ENCODE data around the gene CCNJL.
"Not testable (repeated sequence)": the region's sequence is repeated elsewhere in the genome, so short reads cannot be mapped to it uniquely, and the experiment has no call there.

Gene CCNJL

DNA sequence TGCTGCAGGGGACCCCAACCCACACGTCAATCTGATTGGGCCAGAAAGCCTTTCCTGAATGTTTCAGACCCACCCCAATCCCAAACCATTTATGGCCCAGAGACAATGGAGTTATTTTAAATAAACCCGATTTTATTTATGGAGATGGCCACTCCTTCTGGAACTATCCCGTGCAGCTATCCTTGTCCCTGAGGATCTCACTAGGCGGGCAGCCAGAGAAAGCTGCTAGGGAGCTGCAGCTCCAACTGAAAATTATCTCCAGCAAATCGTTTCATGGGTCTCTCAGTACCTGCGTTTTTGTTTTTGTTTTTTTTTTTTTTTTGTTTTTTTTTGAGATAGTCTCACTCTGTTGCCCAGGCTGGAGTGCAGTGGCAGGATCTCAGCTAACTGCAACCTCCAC, 35.1 kb upstream of the CCNJL start:
- no peak for TF ChIP-seq ZFX (IDR thresholded peaks at IDR 0.05; ENCODE audit: borderline replicate concordance)
- TF ChIP-seq, protein P1, sequence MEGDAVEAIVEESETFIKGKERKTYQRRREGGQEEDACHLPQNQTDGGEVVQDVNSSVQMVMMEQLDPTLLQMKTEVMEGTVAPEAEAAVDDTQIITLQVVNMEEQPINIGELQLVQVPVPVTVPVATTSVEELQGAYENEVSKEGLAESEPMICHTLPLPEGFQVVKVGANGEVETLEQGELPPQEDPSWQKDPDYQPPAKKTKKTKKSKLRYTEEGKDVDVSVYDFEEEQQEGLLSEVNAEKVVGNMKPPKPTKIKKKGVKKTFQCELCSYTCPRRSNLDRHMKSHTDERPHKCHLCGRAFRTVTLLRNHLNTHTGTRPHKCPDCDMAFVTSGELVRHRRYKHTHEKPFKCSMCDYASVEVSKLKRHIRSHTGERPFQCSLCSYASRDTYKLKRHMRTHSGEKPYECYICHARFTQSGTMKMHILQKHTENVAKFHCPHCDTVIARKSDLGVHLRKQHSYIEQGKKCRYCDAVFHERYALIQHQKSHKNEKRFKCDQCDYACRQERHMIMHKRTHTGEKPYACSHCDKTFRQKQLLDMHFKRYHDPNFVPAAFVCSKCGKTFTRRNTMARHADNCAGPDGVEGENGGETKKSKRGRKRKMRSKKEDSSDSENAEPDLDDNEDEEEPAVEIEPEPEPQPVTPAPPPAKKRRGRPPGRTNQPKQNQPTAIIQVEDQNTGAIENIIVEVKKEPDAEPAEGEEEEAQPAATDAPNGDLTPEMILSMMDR (IDR thresholded peaks at IDR 0.05) = no peak
- no peak overlapping the region for H3K27ac ChIP-seq

DNA sequence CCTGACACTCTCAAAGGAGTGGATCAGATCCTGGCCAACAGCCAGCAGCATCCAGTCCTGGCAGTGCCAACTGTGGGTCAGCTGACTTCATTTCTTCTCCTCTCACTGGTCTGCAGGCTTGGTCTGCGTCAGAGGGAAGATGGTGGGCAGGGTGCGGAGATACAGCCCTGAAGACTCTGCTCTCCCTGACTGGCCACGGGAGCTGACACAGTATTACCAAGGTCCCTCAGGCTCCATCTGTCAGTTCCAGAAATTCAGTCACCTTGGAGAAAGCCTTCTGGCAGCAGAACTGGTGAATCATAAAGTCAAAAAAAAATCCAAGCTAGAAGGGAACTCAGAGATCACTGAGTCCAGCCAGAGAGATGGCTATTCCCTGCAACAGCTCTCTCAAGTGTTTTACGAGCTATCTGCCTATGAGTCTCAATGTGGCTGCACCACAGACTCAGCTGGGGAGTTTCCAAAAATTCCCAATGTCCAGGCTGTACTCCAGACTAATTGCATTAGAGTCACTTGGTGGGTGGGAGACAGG, 30.1 kb upstream of the CCNJL start:
- no peak overlapping the region for H3K27ac ChIP-seq
- TF ChIP-seq ZFX (IDR thresholded peaks at IDR 0.05; ENCODE audit: borderline replicate concordance) = no peak
- TF ChIP-seq, protein P1 (IDR thresholded peaks at IDR 0.05) = no peak

DNA sequence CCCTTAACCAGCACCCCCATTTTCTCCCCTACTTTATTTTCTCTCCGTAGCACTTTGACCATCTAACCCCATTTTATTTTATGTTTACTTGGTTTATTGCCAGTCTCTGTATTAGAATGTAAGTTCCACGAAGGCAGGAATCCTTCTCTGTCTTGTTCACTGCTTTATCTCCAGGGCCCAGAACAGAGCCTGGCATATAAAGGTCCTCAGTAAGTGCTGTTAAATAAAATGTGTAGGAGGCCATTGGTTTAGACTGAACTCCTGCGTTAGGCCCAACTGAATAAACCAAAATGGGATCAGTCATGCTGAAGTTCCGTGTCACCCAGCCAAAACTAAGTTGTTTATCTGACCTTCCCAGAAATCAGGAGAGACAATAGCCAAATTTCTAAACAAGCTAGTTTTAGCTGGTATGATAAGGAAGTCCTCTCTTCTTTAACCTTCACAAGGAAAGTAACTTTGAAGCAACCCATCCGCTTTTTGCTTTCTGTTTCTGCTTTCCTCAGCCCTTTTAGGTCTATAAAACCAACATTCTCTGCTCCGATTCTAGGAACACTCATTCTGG, 29.0 kb upstream of the CCNJL start:
- no peak for TF ChIP-seq ZFX (IDR thresholded peaks at IDR 0.05; ENCODE audit: borderline replicate concordance)
- TF ChIP-seq, protein P1 (IDR thresholded peaks at IDR 0.05) = no peak
- no peak overlapping the region for H3K27ac ChIP-seq

DNA sequence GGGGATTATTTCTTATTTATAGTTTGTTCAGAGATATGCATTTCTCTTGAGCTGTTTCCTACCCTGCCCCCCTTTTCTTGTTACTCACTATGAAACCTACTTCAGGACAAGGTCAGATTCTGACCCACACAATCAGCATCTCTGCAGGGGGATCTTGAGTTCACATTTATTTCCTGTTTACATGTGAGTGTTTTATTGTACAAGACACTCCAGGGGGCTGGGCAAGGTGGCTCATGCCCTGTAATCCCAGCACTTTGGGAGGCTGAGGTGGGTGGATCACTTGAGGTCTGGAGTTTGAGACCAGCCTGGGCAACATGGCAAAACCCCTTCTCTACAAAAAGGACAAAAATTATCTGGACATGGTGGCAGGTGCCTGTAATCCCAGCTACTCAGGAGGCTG, 28.1 kb upstream of the CCNJL start:
- H3K27ac ChIP-seq = not testable (repeated sequence)

DNA sequence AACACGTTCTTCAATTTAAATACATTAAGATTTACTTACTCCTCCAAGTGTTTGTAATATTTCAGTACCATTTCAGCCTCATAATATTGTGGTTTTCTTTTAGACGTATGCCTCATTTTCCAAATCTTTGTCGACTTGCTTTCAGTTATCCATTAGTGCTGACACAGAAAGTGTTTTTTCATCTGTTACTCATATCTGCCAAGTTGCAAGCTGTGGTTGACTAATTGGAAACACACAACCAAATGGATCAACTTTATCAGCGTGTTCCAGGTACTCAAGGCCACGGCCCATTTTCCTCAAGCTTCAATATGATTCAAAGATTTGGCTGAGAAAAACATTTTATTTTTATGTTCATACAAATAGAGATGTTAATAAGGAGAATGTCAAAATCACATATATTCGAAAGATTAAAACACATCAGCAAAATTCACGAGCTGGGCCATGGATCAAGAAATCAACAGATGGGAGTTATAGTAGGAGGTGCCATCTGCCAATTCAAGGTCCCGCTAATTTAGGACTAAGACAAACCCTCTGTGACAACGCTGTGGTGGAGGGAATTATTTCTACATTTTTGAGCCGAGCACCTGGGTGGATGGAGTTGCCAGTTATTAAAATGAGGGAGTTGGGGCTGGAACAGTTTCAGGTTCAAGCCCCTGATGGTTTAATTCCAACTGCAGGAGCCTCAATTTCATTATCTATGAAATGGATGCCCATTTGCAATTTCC, 27.2 kb upstream of the CCNJL start:
- TF ChIP-seq, protein P1 (IDR thresholded peaks at IDR 0.05) = no peak
- TF ChIP-seq ZFX (IDR thresholded peaks at IDR 0.05; ENCODE audit: borderline replicate concordance) = no peak
- H3K27ac ChIP-seq = no peak overlapping the region

DNA sequence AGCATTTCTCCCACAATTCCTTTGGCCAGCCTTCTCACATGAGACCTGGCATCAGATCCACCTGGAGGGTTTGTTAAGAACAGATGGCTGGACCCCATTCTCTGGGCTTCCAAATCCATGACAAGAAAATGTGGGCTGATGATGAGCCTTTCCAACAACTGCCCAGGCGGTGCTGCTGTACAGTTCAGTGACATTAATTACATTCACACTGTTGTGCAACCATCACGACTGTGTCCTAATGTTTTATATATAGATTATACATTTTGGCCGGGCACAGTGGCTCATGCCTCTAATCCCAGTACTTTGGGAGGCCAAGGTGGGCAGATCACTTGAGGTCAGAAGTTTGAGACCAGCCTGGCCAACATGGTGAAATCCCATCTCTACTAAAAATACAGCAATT, 22.4 kb upstream of the CCNJL start:
- H3K27ac ChIP-seq = not testable (repeated sequence)

DNA sequence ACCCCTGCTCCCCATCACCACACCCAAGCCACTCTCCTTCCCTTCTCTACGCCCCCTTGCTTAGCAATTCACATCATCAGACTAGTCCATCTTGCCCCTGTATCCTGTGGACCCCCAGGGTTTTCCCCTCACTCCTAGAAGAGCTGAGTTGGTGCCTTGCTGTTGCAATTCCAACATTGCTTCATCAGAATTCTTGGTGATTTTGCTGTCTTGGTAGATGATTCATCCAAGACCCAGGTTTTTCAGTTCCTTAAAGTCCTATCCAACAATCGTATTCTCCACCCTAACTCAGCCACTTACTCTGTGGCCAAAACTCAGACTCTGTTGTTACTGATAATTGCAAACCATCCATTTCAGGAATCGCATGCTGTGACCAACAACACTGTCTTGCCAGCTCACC, 21.4 kb upstream of the CCNJL start:
- TF ChIP-seq ZFX (IDR thresholded peaks at IDR 0.05; ENCODE audit: borderline replicate concordance) = no peak
- TF ChIP-seq, protein P1 (IDR thresholded peaks at IDR 0.05) = no peak
- no peak overlapping the region for H3K27ac ChIP-seq

DNA sequence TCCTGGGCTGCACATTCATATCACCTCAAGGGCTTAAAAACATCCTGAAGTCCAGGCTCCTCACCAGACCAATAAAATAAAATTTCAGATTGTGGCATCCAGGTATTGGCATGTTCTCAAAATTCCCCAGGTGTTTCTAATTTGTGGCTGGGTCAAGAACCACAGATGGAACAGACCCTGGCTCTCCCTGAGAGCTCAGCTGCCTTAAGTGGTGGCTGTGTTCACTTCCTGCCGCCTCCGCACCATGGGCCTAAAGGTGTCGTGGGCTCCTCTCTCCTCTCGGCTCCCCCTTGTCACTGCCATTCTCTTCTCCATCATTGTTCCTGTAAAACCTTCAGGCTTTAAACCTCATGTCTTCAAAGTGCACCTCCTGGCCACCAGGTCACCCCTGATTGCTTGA, 17.8 kb upstream of the CCNJL start:
- H3K27ac ChIP-seq = no peak overlapping the region
- TF ChIP-seq ZFX (IDR thresholded peaks at IDR 0.05; ENCODE audit: borderline replicate concordance) = no peak
- TF ChIP-seq, protein P1 (IDR thresholded peaks at IDR 0.05) = no peak

Data from 22Rv1 (cell line).